Spleen (tissue), 11 donors: ENCODE data around the gene FYN. TPM values are rescaled to one million over a fixed set of nuclear protein-coding genes. Genes with fewer than 3 reads are reported as not detected.

Source experiments
- DNase-seq: peaks from one replicate; pipeline ENCODE4 v3.0.0-alpha.2; 2020
- H3K27ac ChIP-seq, 8 donors: fragments of 200-600 bp; sonication (generic) in 7 of 8; 1 replicate in 4 of 8; 2 replicates in 4 of 8; pipeline versions ENCODE4 v1.5.0 to v1.8.0; 2016 to 2021; ENCODE audit warnings: inconsistent platforms in 4 of 8, mild to moderate bottlenecking in 4 of 8, moderate library complexity in 1 of 8
- H3K27me3 ChIP-seq, 7 donors: fragments of 200-600 bp; sonication (generic) in 6 of 7; replicated peaks in 1 of 7; 1 replicate in 4 of 7; 2 replicates in 3 of 7; pipeline versions ENCODE4 v1.5.0 to v1.8.0; 2016 to 2021; ENCODE audit warnings: inconsistent platforms in 3 of 7, mild to moderate bottlenecking in 1 of 7
- H3K36me3 ChIP-seq, 6 donors: fragments of 200-600 bp; sonication (generic) in 5 of 6; 1 replicate in 4 of 6; 2 replicates in 2 of 6; pipeline versions ENCODE4 v1.5.0 to v1.8.0; 2016 to 2021; ENCODE audit warnings: inconsistent platforms in 2 of 6
- H3K4me1 ChIP-seq, 6 donors: fragments of 200-600 bp; sonication (generic) in 5 of 6; 1 replicate in 3 of 6; 2 replicates in 3 of 6; pipeline versions ENCODE4 v1.5.0 to v1.8.0; 2016 to 2021; ENCODE audit warnings: inconsistent platforms in 3 of 6
- H3K4me3 ChIP-seq, 8 donors: fragments of 200-600 bp; sonication (generic) in 7 of 8; 1 replicate in 4 of 8; 2 replicates in 4 of 8; pipeline versions ENCODE4 v1.5.0 to v1.8.0; 2016 to 2021; ENCODE audit warnings: inconsistent platforms in 4 of 8, mild to moderate bottlenecking in 4 of 8, moderate library complexity in 2 of 8
- H3K9me3 ChIP-seq, 8 donors: fragments of 200-600 bp; sonication (generic) in 7 of 8; 1 replicate in 4 of 8; 2 replicates in 4 of 8; pipeline versions ENCODE4 v1.5.0 to v1.8.0; 2016 to 2021; ENCODE audit warnings: inconsistent platforms in 4 of 8
- CTCF ChIP-seq, 11 experiments: fragments of 200-600 bp in 7 of 11; fragments of 450-650 bp in 4 of 11; sonication (generic) in 4 of 11; IDR thresholded peaks in 8 of 11; conservative IDR thresholded peaks in 3 of 11; 1 replicate in 7 of 11; 2 replicates in 4 of 11; pipeline versions ENCODE4 v1.4.0 to v1.8.0; 2016 to 2021; ENCODE audit warnings: antibody characterized with exemption in 11 of 11, inconsistent platforms in 4 of 11, mild to moderate bottlenecking in 1 of 11
- POLR2A ChIP-seq, 3 donors: fragments of 450-650 bp; IDR thresholded peaks; one replicate each; pipeline ENCODE4 v1.5.1; 2017; ENCODE audit warnings: antibody characterized with exemption in 3 of 3, mild to moderate bottlenecking in 1 of 3
- POLR2AphosphoS5 ChIP-seq, 3 donors: sonication (generic); formaldehyde crosslinking; IDR thresholded peaks; one replicate each; pipeline ENCODE4 v1.5.1; 2017; ENCODE audit warnings: antibody characterized with exemption in 3 of 3
- WGBS, 5 donors: extraction: QIAGEN DNeasy Blood & Tissue Kit in 3 of 5; methylation state at CpG; one replicate each; pipeline versions ENCODE4 v1.1.5 to v1.1.7; 2013 to 2018; 5-methylcytosine and 5-hydroxymethylcytosine counted together
- intact Hi-C: fragments of 100-400 bp; cut with DNase I; formaldehyde crosslinking; loops from one replicate; pipeline ENCODE4 v1.15.0; 2023; ENCODE audit warnings: low total_unique reads
- polyA plus RNA-seq, 3 donors: library from polyadenylated mRNA; stranded (reverse); fragments of 200-250 nt; gene quantifications; one replicate each; pipeline ENCODE4 v1.2.1, GENCODE V29; 2013
- total RNA-seq, 7 donors: library from RNA; depleted of rRNA in 3 of 7; stranded (reverse); fragments of >200 nt in 3 of 7; fragmentation: NEBNext Ultra II Directional in 4 of 7; extraction: Animal tissue kit (Norgen Biotek cat#: 25700) in 4 of 7; gene quantifications; one replicate each; pipeline versions ENCODE4 v1.1.0 to v1.2.1, GENCODE V29; 2016 to 2021
- donor health status: healthy with polysubstance abuse.
- donor health status: DM: no; HTN: no; CAD: no; lungs with moderate emphysema.
- donor health status: DM: no; HTN: no; CAD: no.
- donor health status: Bipolar disorder and iron deficiency.
- donor health status: healthy.
- donor health status: DM: no; HTN: no; CAD: no.
- donor health status: DM: yes; HTN: yes; CAD: no.

Gene FYN
- total and polyA plus RNA-seq, 10 donors, result 56.6 to 409 (median 205) TPM

GRCh38 chr6:111854683-111855082, 18.6 kb downstream of the FYN start:
- H3K36me3 ChIP-seq, result peaks cover 0 to 1% (median 0%) of the 10 kb centered on the region in 6 donors
- 58 to 76% (median 65%) methylated on average over 2 of the region's 2 CpGs for WGBS, 5 donors
- H3K4me3 ChIP-seq, result no peak overlapping the region
- no peaks in the 10 kb centered on the region for H3K9me3 ChIP-seq
- DNase-seq, result no peak
- no peak overlapping the region for H3K27ac ChIP-seq
- TF ChIP-seq CTCF (IDR thresholded peaks at IDR 0.05 in 8 of 11, conservative IDR thresholded peaks at IDR 0.05 in 3 of 11) (no peak), POLR2AphosphoS5 (IDR thresholded peaks at IDR 0.05) (no peak), POLR2A (IDR thresholded peaks at IDR 0.05) (no peak)
- peaks cover 6 to 100% (median 66%) of the 10 kb centered on the region in 6 donors for H3K4me1 ChIP-seq
- no peaks in the 10 kb centered on the region for H3K27me3 ChIP-seq
- intact Hi-C loops, result no loop called here

GRCh38 chr6:111852725-111853124, 20.5 kb downstream of the FYN start:
- peaks cover 6 to 100% (median 74%) of the 10 kb centered on the region in 6 donors for H3K4me1 ChIP-seq
- no peak for DNase-seq
- no peak overlapping the region for H3K4me3 ChIP-seq
- intact Hi-C loops, result no loop called here
- no peaks in the 10 kb centered on the region for H3K27me3 ChIP-seq
- TF ChIP-seq POLR2AphosphoS5 (IDR thresholded peaks at IDR 0.05) (no peak), POLR2A (IDR thresholded peaks at IDR 0.05) (no peak), CTCF (IDR thresholded peaks at IDR 0.05 in 8 of 11, conservative IDR thresholded peaks at IDR 0.05 in 3 of 11) (no peak)
- whole genome bisulfite sequencing, 5 donors, result 52 to 67% (median 56%) methylated on average over 2 of the region's 2 CpGs
- no peak overlapping the region for H3K27ac ChIP-seq
- peaks cover 0 to 6% (median 0%) of the 10 kb centered on the region in 6 donors for H3K36me3 ChIP-seq
- no peaks in the 10 kb centered on the region for H3K9me3 ChIP-seq

- DNase-seq, result no peak
- Histone ChIP-seq H3K36me3 (peaks cover 0 to 8% (median 0%) of the 10 kb centered on the region in 6 donors), H3K27ac (peak overlapping the region in 6 of 8 donors; percentile 1 to 71 (median 51)), H3K4me3 (no peak overlapping the region), H3K27me3 (no peaks in the 10 kb centered on the region), H3K4me1 (peaks cover 28 to 100% (median 87%) of the 10 kb centered on the region in 6 donors), H3K9me3 (no peaks in the 10 kb centered on the region)
- TF ChIP-seq CTCF (IDR thresholded peaks at IDR 0.05 in 8 of 11, conservative IDR thresholded peaks at IDR 0.05 in 3 of 11), result no peak
- peak in 1 of 3 donors; percentile 41 for TF ChIP-seq POLR2AphosphoS5 (IDR thresholded peaks at IDR 0.05)
- intact Hi-C loops, result no loop called here
- WGBS, 5 donors, result 55 to 73% (median 62%) methylated on average over 9 to 10 of the region's 10 CpGs
Measured at GRCh38 chr6:111850295-111850937, 22.8 kb downstream of the FYN start.

GRCh38 chr6:111849298-111849697, 24.0 kb downstream of the FYN start:
- Histone ChIP-seq H3K27ac (peak overlapping the region in 3 of 8 donors; percentile 52 to 71 (median 58)), H3K36me3 (peaks cover 0 to 11% (median 0%) of the 10 kb centered on the region in 6 donors), H3K4me3 (no peak overlapping the region), H3K9me3 (no peaks in the 10 kb centered on the region), H3K4me1 (peaks cover 39 to 100% (median 87%) of the 10 kb centered on the region in 6 donors), H3K27me3 (no peaks in the 10 kb centered on the region)
- DNase-seq, result no peak
- no peak for TF ChIP-seq CTCF (IDR thresholded peaks at IDR 0.05 in 8 of 11, conservative IDR thresholded peaks at IDR 0.05 in 3 of 11)
- TF ChIP-seq POLR2AphosphoS5 (IDR thresholded peaks at IDR 0.05), result no peak
- no peak for TF ChIP-seq POLR2A (IDR thresholded peaks at IDR 0.05)
- WGBS, 5 donors, result 86 to 98% (median 92%) methylated on average over 5 of the region's 5 CpGs
- intact Hi-C loops, result no loop called here
